T-helper 2 cell treated with Interferon-gamma antibody and Interleukin-4, amounts not matched to agents 5 μg/mL and 100 μg/mL, for 36 hours (primary cell): ENCODE measurements around the gene AZGP1.
"Not testable (repeated sequence)": the region's sequence is repeated elsewhere in the genome, so short reads cannot be mapped to it uniquely, and the experiment has no call there.

Source experiments
- DNase-seq: peaks from one replicate; pipeline ENCODE4 v3.0.0; 2021; ENCODE audit warnings: low spot score
- H3K27ac Mint-ChIP-seq: one replicate; pipeline ENCODE4 v1.8.0; 2021; ENCODE audit warnings: mild to moderate bottlenecking, mixed read lengths
- H3K27me3 Mint-ChIP-seq: one replicate; pipeline ENCODE4 v1.8.0; 2021; ENCODE audit warnings: low read depth, mixed read lengths
- H3K36me3 Mint-ChIP-seq: one replicate; pipeline ENCODE4 v1.8.0; 2021; ENCODE audit warnings: low read depth, mixed read lengths
- H3K4me1 Mint-ChIP-seq: one replicate; pipeline ENCODE4 v1.8.0; 2021; ENCODE audit warnings: low read depth, mixed read lengths
- H3K4me3 Mint-ChIP-seq: one replicate; pipeline ENCODE4 v1.8.0; 2022; ENCODE audit warnings: mild to moderate bottlenecking, moderate library complexity, mixed read lengths
- H3K9me3 Mint-ChIP-seq: one replicate; pipeline ENCODE4 v1.8.0; 2021; ENCODE audit warnings: mixed read lengths

Gene AZGP1

DNA sequence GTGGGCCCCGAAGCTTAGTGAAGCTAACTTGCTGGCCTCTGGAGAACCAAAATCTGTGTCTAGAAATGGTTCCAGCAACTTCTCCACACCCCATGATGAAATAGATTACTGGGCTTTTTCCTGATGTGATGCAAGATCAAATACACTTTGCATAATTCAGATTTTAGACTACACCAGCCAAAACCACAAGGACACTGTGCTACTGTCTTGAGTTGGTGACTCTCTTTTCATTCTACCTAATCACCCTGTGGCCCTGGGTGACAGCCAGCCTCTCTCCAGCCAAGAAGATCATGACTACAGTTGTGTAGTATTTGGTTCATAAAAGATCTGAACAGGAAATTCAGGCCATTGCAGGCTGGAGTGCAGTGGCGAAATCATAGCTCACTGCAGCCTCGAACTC is 22.2 kb downstream of the AZGP1 start:
- H3K9me3 Mint-ChIP-seq: peaks cover 14% of the 10 kb centered on the region
- DNase-seq: no peak
- no peaks in the 10 kb centered on the region for H3K27me3 Mint-ChIP-seq
- H3K4me3 Mint-ChIP-seq: no peak overlapping the region
- H3K4me1 Mint-ChIP-seq: peaks cover 5% of the 10 kb centered on the region
- H3K27ac Mint-ChIP-seq: no peak overlapping the region
- H3K36me3 Mint-ChIP-seq: no peaks in the 10 kb centered on the region

DNA sequence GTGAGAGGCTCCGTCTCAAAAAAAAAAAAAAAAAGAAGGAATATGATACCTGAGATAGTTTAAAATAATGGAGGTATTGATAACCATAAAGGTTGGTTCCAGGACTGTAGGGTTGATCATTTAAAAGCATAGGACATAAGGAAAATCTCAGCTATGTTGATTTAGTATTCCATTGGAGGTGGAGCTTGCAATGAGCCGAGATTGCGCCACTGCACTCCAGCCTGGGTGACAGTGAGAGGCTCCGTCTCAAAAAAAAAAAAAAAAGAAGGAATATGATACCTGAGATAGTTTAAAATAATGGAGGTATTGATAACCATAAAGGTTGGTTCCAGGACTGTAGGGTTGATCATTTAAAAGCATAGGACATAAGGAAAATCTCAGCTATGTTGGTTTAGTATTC is 23.2 kb downstream of the AZGP1 start:
- H3K27ac Mint-ChIP-seq, H3K36me3 Mint-ChIP-seq: not testable (repeated sequence)

DNA sequence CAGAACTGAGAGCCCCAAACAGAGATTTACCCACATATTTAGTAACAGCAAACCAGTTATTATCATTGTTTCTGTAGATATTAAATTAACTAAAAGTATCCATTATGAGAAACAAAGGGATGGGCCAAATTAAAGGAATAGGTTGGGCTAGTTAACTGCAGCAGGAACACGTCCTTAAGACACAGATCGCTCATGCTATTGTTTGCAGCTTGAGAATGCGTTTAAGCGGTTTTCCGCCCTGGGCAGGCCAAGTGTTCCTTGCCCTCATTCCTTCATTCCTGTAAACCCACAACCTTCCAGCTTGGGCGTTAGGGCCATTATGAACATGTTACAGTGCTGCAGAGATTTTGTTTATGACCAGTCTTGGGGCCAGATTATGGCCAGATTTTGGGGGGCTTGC is 25.0 kb downstream of the AZGP1 start:
- H3K27me3 Mint-ChIP-seq, H3K27ac Mint-ChIP-seq, H3K36me3 Mint-ChIP-seq, H3K4me3 Mint-ChIP-seq, DNase-seq, H3K4me1 Mint-ChIP-seq: not testable (repeated sequence)
- peaks cover 14% of the 10 kb centered on the region for H3K9me3 Mint-ChIP-seq

More for the DNA sequence above, 23.2 kb downstream of the AZGP1 start:
- not testable (repeated sequence) for H3K4me1 Mint-ChIP-seq, H3K4me3 Mint-ChIP-seq, DNase-seq, H3K27me3 Mint-ChIP-seq
- H3K9me3 Mint-ChIP-seq: peaks cover 14% of the 10 kb centered on the region

DNA sequence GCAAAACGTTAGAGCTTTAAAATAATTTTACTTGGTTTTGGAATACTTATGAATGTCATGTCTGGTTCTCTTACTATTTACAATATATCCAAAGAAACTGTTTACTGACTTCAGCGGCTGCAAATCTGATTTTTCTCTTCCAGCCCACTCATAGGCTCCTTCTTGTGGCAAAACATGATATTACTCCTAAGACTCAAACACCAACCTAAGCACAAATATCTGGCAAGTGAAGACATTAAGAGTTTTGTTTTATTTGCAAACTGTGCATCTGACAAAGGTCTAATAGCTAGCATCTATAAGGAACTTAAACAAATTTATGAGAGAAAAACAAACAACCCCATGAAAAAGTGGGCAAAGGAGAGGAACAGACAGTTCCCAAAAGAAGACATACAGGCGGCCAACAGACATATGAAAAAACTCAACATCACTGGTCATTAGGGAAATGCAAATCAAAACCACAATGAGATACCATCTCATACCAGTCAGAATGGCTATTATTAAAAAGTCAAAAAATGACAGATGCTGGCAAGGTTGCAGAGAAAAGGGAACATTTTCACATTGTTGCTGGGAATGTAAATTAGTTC is 26.1 kb downstream of the AZGP1 start:
- H3K27me3 Mint-ChIP-seq: peaks cover 5% of the 10 kb centered on the region
- no peak for DNase-seq
- peaks cover 14% of the 10 kb centered on the region for H3K9me3 Mint-ChIP-seq
- H3K36me3 Mint-ChIP-seq: no peaks in the 10 kb centered on the region
- peaks cover 6% of the 10 kb centered on the region for H3K4me1 Mint-ChIP-seq
- no peak overlapping the region for H3K4me3 Mint-ChIP-seq
- no peak overlapping the region for H3K27ac Mint-ChIP-seq

DNA sequence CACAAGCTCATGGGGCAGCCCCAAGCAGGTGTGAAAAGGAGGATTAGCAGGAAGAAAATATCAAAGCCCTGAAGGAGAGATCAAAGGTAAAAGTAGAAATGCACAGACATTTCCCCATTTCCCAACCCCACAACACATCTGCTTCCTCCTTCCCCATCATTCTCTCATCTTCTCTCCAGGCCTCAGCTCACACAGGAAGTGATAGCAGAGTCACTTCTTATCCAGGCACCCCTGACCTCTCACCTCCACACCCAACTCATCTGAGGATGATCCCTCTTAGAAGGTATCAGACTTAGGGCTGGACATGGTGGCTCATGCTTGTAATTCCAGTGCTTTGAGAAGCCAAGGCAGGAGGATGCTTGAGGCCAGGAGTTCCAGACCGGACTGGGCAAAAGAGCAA is 28.2 kb downstream of the AZGP1 start:
- DNase-seq: no peak
- Mint-ChIP-seq H3K4me1 (peaks cover 8% of the 10 kb centered on the region), H3K27ac (no peak overlapping the region), H3K4me3 (no peak overlapping the region), H3K9me3 (peaks cover 14% of the 10 kb centered on the region), H3K36me3 (no peaks in the 10 kb centered on the region), H3K27me3 (peaks cover 13% of the 10 kb centered on the region)

DNA sequence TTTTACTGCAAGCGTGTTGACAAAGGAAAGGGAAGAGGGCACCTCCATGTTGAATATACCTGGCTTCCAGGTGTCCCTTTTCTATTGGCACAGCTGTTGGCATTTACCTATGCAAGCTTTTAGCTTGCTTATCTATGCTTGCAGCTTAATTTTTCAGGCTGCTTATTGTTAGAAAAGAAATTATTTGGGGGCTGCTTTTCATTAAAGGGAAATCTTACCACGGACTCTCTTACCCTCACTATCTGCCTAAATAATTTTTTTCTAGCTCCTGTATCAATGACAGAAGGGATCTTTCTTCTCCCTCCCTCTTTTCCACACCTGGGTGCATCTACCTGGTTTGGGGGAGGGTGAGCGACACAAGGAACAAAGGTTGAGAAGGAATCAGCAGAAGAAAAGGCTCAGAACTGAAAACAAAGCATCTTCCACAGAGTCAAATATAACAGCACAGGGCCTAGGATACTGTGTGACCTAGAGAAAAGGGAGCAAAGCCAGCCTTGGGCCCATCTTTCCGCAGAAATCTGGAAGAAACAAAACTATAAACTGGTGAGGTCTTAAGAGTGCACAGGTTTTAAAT is 31.2 kb downstream of the AZGP1 start:
- Mint-ChIP-seq H3K9me3 (peaks cover 7% of the 10 kb centered on the region), H3K4me3 (no peak overlapping the region), H3K27me3 (peaks cover 17% of the 10 kb centered on the region)

DNA sequence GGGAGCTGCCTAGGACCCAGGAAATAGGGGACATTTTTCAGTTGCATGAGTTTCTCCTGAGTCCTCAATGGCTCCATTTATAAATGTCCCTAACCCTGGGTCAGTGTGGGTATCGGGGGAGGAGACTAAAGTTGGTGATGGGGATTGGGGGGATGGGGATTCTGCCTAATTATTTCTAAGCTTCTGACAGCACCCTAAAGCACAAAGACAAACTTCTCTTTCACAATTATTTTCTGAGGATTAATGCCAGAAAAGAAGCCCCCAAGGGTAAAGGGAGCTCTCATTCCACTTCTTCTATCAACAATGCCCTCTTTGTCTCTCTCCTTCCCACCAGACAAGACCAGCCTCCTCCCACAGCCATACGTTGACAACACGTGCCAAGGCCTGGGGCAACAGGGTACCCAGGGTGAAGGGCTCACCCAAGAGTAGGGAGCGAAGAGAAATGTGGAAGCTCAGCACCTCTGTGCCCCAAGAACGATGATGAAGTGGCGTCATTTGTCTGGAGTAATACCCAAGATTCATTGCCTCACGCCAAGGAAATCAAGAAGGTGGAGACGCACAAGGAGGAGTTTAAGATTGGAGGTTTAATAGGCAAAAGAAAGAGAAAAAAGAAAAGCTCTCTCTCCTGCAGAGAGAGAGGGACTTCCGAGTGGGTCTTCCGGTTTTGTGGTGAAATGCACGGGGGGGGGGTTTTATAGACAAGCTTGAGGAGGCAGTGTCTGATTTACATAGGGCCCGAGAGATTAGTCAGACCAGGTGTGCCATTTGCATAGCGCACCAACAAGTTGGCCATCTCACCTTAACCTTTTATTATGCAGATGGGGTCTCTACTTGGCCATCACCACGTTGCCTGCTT is 32.0 kb downstream of the AZGP1 start:
- Mint-ChIP-seq H3K9me3 (peaks cover 13% of the 10 kb centered on the region), H3K36me3 (no peaks in the 10 kb centered on the region), H3K4me1 (peaks cover 8% of the 10 kb centered on the region), H3K27ac (no peak overlapping the region), H3K27me3 (peaks cover 22% of the 10 kb centered on the region), H3K4me3 (peak overlapping the region; percentile 37)
- DNase-seq: no peak

More for the DNA sequence above, 31.2 kb downstream of the AZGP1 start:
- DNase-seq: no peak
- Mint-ChIP-seq H3K4me1 (peaks cover 8% of the 10 kb centered on the region), H3K36me3 (no peaks in the 10 kb centered on the region), H3K27ac (no peak overlapping the region)

DNA sequence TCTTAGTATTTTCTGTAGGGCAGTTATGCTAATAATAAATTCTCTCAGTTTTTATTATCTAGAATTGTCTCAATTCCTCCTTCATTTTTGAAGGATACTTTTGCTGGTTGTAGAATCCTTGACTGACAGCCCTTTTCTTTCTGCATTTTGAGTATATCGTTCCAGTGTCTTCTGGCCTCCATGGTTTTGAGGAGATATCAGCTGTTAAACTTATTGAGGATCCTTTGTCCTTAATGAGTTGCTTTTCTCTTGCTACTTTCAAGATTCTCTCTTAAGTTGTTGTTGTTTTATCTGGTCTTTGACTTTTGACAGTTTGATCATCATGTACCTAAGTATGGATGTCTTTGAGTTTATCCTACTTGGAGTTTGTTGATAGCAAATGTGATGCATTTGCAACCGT is 37.5 kb downstream of the AZGP1 start:
- Mint-ChIP-seq H3K36me3 (no peaks in the 10 kb centered on the region), H3K4me3 (no peak overlapping the region), H3K4me1 (peaks cover 11% of the 10 kb centered on the region), H3K27ac (no peak overlapping the region), H3K27me3 (peaks cover 24% of the 10 kb centered on the region), H3K9me3 (peaks cover 23% of the 10 kb centered on the region)
- DNase-seq: no peak

DNA sequence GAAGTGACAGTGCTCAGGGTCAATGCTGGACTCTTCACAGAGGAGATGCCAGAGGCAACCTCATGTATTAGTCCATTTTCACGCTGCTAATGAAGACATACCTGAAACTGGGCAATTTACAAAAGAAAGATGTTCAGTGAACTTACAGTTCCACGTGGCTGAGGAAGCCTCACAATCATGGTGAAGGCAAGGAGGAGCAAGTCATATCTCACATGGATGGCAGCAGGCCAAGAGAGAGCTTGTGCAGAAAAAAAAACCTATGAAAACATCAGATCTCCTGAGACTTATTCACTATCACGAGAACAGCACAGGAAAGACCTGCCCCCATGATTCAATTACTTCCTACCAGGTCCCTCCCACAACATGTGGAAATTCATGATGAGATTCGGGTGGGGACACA is 40.8 kb downstream of the AZGP1 start:
- not testable (repeated sequence) for H3K27ac Mint-ChIP-seq, H3K4me3 Mint-ChIP-seq, DNase-seq, H3K36me3 Mint-ChIP-seq
- Mint-ChIP-seq H3K9me3 (peaks cover 18% of the 10 kb centered on the region), H3K4me1 (peaks cover 20% of the 10 kb centered on the region), H3K27me3 (peaks cover 17% of the 10 kb centered on the region)

DNA sequence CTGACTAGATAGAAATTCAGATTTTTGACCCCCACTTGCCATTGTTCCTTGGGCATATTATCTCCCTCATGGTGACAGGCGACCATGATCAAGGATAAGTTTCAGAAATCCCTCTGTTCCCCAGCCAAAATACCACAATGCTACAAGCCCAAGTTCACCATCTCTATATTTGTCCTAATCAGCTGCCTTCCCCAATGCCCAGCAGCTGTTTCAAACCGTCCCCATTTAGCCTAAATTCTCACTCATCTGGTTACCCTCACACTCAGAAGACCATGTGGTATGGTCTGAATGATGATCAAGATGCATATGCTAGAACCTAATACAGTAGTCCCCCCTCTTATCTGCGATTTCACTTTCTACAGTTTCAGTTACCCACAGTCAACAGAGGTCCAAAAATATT is 45.5 kb downstream of the AZGP1 start:
- no peak for DNase-seq
- H3K36me3 Mint-ChIP-seq: no peaks in the 10 kb centered on the region
- H3K27me3 Mint-ChIP-seq: peaks cover 29% of the 10 kb centered on the region
- no peaks in the 10 kb centered on the region for H3K9me3 Mint-ChIP-seq
- no peak overlapping the region for H3K27ac Mint-ChIP-seq
- no peak overlapping the region for H3K4me3 Mint-ChIP-seq
- H3K4me1 Mint-ChIP-seq: peaks cover 34% of the 10 kb centered on the region

DNA sequence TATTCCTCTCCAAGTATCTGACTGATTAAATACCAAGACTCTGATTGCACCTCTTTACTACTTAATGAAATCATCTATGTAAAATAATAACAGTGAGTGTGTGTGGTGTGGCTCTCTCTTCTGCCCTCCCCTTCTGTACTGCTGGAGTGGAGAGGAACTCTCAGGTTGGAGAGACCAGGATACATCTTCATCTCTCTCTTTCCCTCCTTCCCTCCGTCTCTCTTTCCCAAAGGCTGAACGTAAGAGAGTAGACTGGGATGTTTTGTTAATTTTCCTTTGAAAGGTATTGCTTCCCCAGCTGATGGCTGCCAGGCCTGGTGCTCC is 46.1 kb downstream of the AZGP1 start:
- H3K9me3 Mint-ChIP-seq: no peaks in the 10 kb centered on the region
- no peaks in the 10 kb centered on the region for H3K36me3 Mint-ChIP-seq
- peak overlapping the region; percentile 73 for H3K4me3 Mint-ChIP-seq
- peaks cover 31% of the 10 kb centered on the region for H3K27me3 Mint-ChIP-seq
- no peak for DNase-seq
- H3K4me1 Mint-ChIP-seq: peaks cover 28% of the 10 kb centered on the region
- H3K27ac Mint-ChIP-seq: no peak overlapping the region

DNA sequence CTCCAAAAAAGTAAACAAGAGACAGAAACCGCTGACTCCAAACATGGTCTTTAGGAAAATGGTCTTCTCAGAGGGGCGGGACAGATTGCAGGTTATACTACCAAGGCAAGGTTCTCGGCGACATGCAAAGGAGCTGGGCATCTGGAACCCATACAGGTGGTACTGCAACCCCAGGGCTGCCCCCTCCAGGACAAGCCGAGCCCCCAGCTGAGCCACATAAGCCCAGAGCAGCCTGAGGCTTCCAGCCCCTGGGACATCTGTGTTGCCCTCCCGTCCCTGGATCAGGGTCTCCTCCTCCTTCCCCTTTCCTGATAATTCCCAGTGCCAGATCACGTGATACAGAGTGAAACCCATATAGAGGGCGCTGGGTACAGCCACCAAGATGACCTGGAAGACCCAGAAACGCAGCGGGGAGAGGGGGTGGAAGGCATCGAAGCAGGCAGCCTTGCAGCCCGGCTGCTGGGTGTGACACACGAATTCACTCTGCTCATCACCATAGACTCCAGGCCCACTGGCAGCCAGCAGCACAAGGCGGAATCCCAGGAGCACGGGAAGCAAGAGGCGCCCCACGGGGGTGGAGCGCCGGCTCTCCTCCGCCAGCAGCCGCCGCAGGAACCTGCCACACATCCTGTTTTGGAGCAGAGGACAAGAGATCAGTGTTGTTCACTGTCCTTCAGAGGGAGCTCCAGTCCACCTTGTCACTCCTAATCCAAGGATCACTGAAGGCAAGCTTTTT is 46.7 kb downstream of the AZGP1 start, which contains the start of gene GJC3:
TSS of gene GJC3 (minus strand) at position 627 of the 736 bp plus-strand sequence. CDS start at position 627, 0 bp downstream.
- Mint-ChIP-seq H3K4me3 (peak within 1 kb of the TSS; percentile 73), H3K27me3 (peaks cover 32% of the 10 kb centered on the region), H3K4me1 (peaks cover 28% of the 10 kb centered on the region), H3K36me3 (no peaks in the 10 kb centered on the region), H3K27ac (no peak within 1 kb of the TSS), H3K9me3 (no peaks in the 10 kb centered on the region)
- DNase-seq: peak; percentile 43

DNA sequence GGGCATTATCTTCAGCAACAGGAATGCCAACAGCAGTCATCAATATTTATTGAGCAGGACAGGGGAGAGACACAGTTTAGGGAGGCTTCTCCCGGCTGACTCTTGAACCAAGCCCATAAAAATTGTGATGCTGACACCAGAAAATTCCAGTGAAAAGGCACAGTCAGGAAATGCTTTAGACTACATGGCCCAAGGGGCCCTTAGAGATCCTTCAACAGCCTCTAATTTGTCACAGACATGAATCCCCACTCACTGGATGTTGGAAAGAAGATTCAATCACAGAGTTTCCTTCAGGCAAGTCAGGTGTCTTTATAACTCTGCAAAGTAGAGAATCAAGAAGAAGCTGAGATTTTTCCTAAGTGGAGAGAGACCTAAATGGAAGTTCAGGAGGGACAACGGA is 47.6 kb downstream of the AZGP1 start:
- Mint-ChIP-seq H3K9me3 (no peaks in the 10 kb centered on the region), H3K4me3 (peak overlapping the region; percentile 73), H3K27me3 (peaks cover 29% of the 10 kb centered on the region), H3K36me3 (no peaks in the 10 kb centered on the region), H3K27ac (no peak overlapping the region), H3K4me1 (peaks cover 28% of the 10 kb centered on the region)
- no peak for DNase-seq

DNA sequence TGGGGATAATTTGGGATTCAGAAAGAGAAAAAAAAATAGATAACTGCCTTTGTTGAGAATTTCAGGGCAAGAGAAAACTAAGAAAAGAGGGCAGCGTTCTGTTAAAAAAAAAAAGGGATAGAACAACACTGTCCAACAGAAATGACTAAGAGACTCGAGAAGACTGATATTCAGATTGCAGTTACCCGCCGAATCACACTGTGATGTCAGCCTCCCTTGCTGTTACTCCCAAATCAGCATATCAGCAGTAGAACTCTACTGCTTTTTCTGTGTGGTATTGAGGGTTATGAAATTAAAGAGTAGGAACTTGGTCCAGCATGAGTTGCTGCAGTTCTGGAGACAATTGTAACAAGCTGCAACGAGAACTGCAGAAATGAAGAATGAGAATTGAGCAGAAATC is 48.3 kb downstream of the AZGP1 start:
- Mint-ChIP-seq H3K36me3 (no peaks in the 10 kb centered on the region), H3K4me3 (no peak overlapping the region), H3K27ac (no peak overlapping the region)

More for the DNA sequence above, 48.3 kb downstream of the AZGP1 start:
- H3K9me3 Mint-ChIP-seq: no peaks in the 10 kb centered on the region
- H3K4me1 Mint-ChIP-seq: peaks cover 30% of the 10 kb centered on the region
- peaks cover 28% of the 10 kb centered on the region for H3K27me3 Mint-ChIP-seq
- no peak for DNase-seq
